ENCODE results near the gene ARHGEF17. TPM values are rescaled to one million over a fixed set of nuclear protein-coding genes. Genes with fewer than 3 reads are reported as not detected.

Gene ARHGEF17
- total and polyA plus RNA-seq, 5 donors: 34.0 to 53.8 (median 49.2) TPM

Other genes starting within 250 kb of the ARHGEF17 start
- 10 to 100 TPM; 35.4 to 54.1 (median 39.3) TPM for gene FCHSD2, start 166.0 kb upstream of the ARHGEF17 start, total RNA-seq
- 12.6 TPM for gene FCHSD2, start 166.0 kb upstream of the ARHGEF17 start, polyA plus RNA-seq
- 10 to 100 TPM in 1 of 4 donors, 1 to 10 TPM in 3; 5.5 to 15.1 (median 9.2) TPM for gene P2RY2, start 90.0 kb upstream of the ARHGEF17 start, total RNA-seq
- 5.4 TPM for gene P2RY2, start 90.0 kb upstream of the ARHGEF17 start, polyA plus RNA-seq
- 1 to 10 TPM in 3 of 4 donors, under 1 TPM in 1; 0.96 to 2.7 (median 2.0) TPM for gene P2RY6, start 35.9 kb upstream of the ARHGEF17 start, total RNA-seq
- gene P2RY6, start 35.9 kb upstream of the ARHGEF17 start, polyA plus RNA-seq: 0.70 TPM
- gene RELT, start 68.1 kb downstream of the ARHGEF17 start, total RNA-seq: 10 to 100 TPM in 1 of 4 donors, 1 to 10 TPM in 3; 3.9 to 11.2 (median 7.0) TPM
- gene RELT, start 68.1 kb downstream of the ARHGEF17 start, polyA plus RNA-seq: 4.1 TPM